COLO668 (cell line): ENCODE data around the gene ADAM30.
"Not testable (repeated sequence)": the region's sequence is repeated elsewhere in the genome, so short reads cannot be mapped to it uniquely, and the experiment has no call there.

Experiments
- DNase-seq: peaks from one replicate; lab custom pipeline; 2025; ENCODE audit not compliant: unreplicated experiment; lab: John Stamatoyannopoulos, UW

The ADAM30 gene

DNA sequence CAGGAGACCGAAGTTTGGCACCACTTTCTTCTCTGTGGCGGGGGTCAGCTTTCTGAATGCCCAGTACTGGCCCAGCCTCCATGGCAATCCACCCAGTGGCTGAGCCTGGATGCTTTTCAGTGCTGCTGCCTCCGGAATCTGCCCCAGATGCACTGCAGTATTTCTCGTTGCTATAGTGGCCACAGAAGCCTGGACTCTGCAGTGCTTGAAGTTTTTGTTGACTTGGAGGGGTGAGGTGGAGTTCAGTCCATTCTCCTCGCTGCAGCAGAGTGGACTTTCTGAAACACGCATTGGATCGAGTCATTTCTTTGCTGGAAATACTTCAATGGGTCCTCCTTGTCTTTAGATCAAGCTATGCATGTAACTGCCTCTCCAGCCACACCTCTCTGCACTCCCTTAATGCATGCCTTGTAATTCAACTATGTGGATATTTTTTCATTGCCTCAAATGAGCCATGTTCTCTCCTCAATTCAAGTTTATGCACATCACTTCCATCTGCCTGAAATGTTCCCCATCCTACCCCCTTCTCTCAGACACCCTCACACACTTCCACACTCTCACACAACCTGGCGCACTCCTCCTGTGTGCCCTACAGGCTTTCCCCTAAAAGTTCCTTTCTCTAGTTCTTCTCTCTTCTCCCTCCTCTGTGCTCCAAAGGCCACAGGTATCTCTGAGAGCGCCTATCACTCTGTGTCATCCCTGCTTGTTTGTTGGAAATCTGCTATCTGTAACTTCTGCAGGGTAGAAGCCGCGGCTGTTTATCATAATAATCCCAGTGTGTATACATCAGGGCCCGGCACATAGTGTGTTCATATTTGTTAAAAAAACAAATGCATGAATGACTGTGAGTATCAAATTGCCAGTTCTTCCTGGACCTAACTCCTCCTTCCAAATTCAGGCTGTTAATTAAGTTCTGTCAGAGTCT, 16.5 kb downstream of the ADAM30 start:
- DNase-seq, result no peak

DNA sequence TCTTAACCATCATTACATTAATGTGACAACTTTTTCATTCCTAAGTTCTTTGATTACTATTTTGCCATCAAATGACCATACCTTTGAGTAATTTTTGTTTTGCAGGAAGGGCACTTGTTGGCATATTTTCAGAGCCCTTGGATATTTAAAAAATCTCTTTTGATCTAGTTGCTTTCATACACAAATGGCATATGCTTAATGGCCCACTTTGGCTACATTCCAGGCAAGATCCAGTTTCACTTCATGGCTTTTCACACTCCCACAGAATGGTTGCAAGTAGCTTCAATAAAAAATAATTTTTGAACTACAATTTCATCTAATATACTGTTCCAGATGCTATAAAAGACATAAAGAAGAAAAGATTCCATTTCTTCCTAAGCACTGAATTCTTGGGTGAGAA, 18.1 kb downstream of the ADAM30 start:
- DNase-seq, result peak; percentile 41

GRCh38 chr1:119874186-119874585, 22.1 kb downstream of the ADAM30 start:
- no peak for DNase-seq

GRCh38 chr1:119873135-119874015, 22.9 kb downstream of the ADAM30 start:
- DNase-seq, result no peak

DNA sequence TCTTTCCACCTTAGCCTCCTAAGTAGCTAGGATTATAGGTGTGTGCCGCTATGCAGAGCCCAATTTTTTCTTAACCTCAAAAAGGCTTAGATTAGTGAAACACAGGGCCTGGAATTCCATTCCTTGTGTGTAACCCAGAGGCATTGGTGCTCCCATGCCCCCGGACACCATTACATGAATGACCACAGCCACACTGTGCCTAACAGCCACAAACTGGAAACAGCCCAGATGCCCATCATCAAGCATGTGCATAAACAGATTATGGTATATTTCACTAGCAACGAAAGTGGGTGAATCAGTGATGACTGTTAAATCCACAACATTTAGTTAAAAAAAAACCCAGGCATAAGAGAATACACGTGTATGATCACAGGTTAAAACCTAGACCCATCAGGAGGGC, 24.4 kb downstream of the ADAM30 start:
- DNase-seq, result no peak

GRCh38 chr1:119870917-119871596, 25.3 kb downstream of the ADAM30 start:
- DNase-seq, result peak; percentile 80

- DNase-seq, result no peak
Measured at GRCh38 chr1:119869995-119870394, 26.3 kb downstream of the ADAM30 start.

- no peak for DNase-seq
Measured at GRCh38 chr1:119868176-119868575, 28.1 kb downstream of the ADAM30 start.

DNA sequence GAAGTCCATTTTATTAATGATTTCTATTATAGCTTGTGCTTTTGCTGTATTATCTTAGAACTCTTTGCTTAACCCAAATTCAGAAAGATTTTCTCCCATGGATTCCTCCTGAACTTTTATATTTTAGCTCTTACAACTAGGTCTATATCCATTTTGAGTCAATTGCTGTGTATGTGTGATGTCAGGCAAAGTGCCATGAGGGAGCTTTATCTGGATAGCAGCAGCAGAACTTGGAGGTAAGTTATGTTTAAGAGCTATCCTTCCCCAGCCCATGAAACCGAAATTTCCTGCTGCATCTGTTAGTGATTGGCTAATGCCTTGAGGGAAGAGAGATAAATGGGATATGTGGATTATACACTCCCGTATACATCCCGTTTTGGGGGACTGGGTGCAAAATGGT, 29.9 kb downstream of the ADAM30 start:
- no peak for DNase-seq

GRCh38 chr1:119865627-119866026, 30.7 kb downstream of the ADAM30 start:
- DNase-seq, result no peak

DNA sequence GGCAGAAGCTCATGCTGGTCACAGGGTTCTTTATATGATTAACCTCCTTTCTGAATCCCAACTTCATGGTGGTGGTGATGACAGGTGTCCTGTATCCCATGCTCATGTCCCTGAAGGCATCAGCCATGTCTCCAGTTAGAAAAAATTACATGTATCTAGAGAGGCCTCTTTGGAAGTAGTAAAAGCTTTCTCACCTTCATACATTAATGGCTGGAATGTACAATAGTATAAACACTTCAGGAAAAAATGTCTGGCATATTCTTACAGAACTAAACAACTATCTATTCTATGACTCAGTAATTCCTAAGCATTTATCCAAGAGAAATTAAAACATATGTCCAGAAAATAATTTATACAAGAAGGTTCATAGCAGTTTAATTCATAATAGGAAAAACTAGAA, 34.0 kb downstream of the ADAM30 start:
- DNase-seq, result no peak

- DNase-seq, result no peak
Measured at GRCh38 chr1:119861547-119861946, 34.8 kb downstream of the ADAM30 start.

GRCh38 chr1:119859647-119860046, 36.7 kb downstream of the ADAM30 start:
- DNase-seq, result no peak

DNA sequence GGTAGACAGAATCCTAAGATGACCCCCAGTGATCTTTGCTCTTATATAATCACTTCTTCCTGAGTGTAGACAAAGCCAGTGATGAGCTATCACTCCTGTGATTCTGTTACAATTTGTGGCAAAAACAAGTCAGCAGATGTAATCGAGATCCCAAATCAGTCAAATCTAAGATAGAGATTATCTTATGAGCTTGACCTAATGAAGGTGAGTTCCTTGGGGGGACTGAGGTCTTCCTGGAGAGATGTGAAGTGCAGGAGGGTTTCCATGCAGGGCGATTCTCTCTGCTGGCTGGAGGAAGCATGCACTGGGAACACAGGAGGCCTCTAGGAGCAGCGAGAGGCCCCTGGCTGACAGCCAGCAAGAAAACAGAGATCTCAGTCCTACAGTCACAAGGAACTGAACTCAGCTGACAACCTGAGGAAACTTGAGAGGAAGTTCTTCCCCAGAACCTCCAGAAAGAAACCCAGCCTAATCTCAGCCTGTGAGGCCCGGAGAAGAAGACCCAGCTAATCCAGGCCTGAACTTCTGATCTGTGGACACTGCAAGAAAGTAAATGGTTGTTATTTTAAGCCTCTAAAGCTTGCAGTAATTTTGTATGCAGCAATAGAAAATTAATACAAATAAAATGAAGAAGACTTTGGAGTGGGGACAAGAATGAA, 37.6 kb downstream of the ADAM30 start:
- DNase-seq, result not testable (repeated sequence)

DNA sequence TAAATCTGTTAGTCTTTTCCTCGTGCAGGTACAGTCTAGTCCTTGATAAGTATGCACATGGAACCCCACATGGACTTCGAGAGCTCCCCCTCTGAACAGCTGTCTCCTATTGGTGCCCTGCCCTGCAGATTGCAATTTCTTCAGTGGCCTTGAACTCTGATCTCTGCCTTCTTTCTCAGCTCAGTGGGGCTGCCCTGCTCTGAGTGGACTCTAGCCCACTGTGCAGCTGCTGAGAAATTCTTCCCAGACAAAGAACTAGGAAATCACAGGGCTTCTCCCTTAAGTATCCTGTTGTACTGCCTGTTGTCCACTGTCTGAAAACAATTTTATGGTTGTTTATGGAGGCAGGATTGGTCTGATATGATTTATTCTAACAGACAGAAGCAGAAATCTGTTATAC, 38.2 kb downstream of the ADAM30 start:
- DNase-seq, result no peak

DNA sequence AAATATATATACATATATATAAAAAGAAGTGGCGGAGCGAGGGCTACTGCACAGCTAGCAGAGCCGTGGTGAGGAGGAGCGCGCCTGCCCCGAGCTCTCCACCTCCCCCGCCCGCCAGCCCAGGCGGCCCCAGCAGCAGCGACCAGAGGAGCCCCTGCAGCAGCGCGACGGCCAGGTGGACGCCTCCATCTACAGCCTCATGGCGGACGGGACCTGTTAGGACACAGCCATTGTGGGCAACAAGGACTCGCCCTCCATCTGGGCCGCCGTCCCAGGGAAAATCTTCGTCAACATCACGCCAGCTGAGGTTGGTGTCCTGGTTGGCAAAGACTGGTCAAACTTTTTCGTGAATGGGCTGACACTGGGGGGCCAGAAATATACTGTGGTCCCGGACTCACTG, 43.2 kb downstream of the ADAM30 start:
- no peak for DNase-seq

- not testable (repeated sequence) for DNase-seq
Measured at GRCh38 chr1:119844206-119844605, 52.1 kb downstream of the ADAM30 start.
